GM18498 (cell line): ENCODE data around the gene OSBPL5.
A peak's percentile ranks its signal among the peaks of the same experiment; 100 is the strongest.

Source experiments
- ATAC-seq: cut with Tn5 transposase; IDR thresholded peaks from one replicate; pipeline ENCODE4 v1.9.1; 2021; ENCODE audit warnings: mild to moderate bottlenecking, moderate library complexity; ENCODE audit not compliant: unreplicated experiment

OSBPL5 gene

DNA sequence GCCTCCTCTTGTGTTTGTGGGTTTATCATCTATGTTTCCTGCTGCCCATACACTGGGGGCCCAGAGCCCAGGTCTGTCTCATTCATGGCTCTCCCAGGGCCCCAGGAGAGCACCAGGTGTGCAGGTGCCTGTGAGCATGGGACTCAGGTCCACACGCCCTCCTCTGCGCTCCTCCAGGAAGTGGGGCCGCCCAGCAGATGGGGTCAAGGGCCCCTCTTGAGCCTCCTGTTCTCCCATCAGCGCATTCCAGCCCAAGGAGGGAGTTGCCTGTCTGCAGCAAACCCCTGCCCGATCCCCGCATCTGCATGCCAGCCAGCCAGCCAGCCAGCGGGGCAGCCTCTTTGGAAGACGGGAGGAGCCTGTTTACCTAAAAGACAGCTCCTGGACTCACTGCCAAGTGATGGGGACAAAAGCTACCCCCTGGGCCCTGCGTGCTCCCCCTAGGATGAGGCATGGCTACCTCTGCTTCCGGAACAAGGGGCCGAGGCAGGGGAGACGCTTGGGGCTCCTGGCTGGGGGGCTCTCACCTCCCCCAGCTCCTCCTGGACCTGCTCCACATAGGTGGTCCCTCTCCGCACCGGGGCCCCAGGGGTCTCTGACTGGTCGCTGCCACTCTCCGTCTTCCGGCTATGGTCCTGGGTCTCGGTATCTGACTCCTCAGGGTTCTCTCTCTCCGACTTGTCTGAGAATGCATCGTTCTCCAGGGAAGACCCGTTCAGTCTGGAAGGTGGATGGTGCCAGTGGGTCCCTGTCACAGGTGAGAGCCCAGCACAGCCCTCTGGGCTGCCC, 58.2 kb downstream of the OSBPL5 start:
- no peak for ATAC-seq

DNA sequence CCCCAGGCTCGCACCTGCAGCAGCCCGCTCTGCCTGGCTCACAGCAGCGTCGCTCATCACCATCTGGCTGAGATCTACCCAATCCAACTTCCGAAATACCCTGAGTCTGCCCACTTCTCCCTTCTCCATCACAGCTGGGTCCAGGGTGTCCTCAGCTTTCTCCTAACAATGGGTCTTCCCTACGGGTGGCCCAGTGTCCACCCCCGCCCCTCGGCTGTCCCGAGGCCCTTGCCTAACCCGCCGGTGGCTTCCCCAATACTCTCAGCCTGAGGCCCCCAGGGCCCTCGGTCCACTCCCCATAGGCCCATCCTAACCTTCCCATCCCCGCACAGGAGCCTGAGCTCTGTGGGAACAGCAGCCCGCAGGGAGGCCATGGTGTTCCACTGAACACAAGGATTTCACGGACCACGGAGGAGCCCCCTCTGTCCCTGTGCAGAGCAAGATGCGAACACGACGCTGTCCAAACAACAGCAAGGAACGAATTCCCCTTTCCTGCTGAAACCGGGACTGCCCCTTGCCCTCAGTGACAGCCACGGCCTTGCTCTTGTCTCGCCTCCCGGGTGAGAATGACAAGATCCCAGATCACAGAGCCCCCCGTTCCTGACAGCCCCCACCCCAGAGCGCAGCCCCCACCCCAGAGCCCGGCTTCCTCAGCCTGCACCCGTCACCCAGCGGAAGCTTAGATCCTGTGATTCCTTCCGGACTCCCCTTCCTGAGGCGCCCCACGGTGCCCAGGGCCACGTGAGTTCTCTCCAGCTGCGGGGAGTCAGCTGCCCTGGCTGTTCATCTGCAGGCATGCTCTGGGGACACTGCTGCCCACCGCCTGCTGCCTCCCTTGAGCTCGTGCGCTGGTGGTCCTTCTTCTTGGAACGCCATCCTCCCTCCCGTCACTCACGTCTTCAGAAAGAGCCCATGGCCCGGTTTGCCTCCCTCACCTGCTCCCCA, 59.0 kb downstream of the OSBPL5 start:
- no peak for ATAC-seq

DNA sequence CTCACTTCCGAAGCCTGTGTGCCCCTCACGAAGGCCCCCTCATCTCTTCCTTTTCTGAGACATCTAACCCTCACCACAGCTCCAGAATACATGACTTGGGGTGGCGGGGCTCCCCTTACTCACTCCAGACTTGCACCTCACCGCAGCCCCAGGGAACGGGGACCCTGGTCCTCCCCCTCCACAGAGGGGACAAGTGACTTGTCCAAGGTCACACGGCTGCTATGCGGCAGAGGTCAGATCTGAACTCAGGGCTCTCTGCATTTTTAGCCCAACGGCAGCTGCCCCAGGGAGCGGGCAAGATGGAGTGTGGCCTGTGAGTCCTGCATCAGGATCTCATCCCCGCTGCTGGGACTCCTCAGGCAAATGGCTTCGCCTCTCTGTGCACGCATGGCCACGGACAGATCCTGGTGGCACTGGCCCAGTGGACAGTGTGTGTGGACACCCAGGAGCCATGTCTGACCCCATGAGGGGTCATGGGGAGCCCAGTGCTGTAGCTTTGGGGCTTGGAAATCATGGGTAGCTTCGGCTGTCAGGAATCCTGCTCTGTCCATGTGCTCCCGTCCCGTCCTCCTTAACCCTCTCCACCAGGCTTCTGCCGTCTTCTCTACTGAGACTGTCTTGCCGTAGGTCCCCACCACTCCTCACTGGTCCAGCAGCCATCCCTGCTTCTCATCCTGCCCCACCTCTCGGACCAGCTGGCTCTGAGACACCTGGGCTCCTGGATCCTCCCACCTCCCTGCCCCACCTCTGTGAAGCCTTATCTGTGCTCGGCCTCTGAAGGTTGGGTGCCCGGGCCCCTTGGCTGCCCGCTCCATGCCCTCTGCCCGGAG, 59.9 kb downstream of the OSBPL5 start:
- ATAC-seq: no peak

- ATAC-seq: no peak
These were observed 60.9 kb downstream of the OSBPL5 start for GRCh38 chr11:3104051-3104714.

DNA sequence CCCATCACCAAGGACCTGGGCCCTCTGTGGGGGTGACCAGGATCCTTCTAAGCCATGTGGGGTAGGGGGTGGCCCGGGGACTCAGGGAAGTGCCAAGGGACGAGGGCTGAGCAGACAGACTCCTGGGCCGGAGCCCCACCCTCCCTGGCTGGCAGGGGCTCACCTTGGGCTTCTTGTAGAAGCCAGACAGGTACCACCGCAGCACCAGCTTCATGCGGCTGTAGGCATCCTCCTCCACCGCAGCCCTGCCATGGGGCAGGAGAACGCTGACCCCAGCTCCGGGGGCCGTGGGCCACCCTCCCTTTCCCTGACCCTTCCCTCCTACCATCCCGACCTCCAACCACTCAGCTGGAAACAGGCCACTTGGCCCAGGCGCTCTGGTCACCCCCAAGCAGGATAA, 62.0 kb downstream of the OSBPL5 start:
- no peak for ATAC-seq

GRCh38 chr11:3102641-3102921, 62.5 kb downstream of the OSBPL5 start:
- no peak for ATAC-seq

DNA sequence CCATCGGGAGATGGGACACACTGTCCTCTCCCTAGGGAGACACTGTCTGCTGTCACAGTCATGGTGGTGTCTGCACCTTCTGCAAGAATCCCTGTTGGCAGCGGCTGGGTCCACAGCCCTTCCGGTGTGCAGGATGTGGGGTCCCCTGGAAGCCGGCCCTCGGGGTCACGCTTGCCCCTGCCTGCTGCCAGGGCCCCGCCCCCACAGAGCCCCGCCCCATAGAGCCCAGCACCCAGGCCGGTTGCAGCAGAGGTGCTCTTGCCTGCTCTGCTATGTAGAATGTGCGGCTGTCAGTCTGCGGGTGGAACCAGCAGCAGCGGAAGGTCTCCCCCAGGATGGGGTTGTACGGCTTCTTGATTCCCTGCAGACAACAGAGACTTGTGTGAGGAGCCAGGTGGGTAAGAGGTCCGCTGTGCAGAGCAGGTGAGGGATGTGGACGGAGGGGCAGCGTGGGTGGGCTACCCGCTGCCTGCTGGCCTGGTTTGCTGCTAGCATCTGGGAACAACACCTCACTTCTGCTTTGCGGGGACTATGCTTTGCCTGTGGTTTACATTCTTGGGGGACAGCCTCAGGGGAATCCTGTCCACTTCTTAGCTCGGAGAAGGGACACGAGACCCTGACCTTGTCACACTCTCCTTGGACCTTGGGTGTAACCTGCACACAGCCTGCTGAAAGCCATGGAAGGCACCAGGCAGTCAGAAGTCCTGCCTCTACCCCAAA, 63.0 kb downstream of the OSBPL5 start:
- no peak for ATAC-seq

DNA sequence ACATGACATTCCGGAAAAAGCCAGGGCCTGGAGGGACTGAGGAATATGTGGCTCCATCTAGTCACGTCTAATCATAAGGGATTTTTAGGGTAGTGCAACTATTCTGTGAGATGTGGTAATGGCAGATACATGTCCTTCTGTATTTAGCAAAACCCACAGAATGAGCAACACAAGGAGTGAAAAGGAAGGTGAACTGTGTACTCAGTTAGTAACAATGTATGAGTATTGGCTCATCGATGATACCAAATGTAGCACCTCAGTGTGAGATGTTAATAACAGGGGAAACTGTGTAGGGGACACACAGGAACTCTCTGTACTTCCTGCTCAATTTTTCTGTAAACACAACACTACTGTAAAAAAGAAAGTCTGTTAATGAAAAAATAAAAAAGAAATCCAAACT, 65.9 kb downstream of the OSBPL5 start:
- no peak for ATAC-seq

GRCh38 chr11:3096909-3097530, 68.1 kb downstream of the OSBPL5 start:
- ATAC-seq: no peak

DNA sequence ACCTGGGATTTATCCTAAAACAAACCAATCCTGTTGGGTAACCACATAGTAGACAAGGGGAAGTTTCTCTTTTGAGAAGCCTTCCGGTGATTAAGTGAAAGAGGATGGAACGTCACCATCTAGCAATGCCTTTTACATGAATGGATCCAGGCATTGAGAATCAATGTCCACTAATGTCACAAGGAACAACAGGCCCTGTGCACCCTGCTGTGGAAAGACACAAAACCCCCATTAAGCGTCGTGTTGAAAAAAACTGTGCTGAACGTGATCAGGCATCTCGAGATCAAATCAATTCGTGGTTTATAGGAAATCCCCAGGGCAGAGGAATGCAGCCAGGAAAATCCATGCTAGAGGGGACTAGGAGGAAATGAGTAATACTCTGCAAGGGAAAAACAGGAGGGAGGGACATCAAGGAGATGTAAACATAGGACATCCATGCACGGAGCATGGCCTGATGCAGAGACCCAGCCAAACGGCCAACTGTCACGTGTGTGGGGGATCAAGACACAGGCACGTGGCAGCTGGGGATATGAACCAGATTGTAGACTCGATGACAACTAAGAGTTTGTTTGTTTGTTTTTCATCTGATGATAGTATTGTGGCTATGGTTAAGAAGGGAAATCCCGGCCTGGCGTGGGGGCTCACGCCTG, 69.3 kb downstream of the OSBPL5 start:
- no peak for ATAC-seq

DNA sequence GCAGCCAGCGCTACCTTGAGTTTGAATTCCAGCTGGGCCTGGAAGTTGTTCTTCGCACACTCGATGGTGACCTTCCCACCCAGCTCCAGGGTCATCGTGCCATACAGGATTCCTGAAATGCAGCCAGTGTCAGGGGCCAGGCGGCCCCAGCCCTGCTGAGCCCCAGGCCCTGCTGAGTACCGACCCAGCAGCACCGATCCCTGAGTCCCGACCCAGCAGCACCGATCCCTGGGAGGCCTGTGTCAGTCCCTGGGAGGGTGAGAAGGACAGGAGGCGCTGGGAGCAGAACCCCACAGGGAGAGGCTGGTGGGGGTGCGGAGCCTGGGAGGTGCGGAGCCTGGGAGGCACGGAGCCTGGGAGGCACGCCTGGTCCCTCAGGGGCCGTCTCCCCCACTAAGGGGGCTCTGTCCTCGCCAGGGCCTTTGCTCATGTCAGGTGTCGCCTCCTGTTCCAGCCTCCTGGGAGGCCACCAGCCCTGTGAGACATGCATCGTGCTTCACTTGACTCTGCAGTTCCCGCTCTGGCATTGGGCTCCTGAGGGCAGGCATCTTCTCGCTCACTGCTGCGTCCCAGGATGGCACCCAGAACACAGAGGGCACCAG, 70.8 kb downstream of the OSBPL5 start:
- no peak for ATAC-seq

DNA sequence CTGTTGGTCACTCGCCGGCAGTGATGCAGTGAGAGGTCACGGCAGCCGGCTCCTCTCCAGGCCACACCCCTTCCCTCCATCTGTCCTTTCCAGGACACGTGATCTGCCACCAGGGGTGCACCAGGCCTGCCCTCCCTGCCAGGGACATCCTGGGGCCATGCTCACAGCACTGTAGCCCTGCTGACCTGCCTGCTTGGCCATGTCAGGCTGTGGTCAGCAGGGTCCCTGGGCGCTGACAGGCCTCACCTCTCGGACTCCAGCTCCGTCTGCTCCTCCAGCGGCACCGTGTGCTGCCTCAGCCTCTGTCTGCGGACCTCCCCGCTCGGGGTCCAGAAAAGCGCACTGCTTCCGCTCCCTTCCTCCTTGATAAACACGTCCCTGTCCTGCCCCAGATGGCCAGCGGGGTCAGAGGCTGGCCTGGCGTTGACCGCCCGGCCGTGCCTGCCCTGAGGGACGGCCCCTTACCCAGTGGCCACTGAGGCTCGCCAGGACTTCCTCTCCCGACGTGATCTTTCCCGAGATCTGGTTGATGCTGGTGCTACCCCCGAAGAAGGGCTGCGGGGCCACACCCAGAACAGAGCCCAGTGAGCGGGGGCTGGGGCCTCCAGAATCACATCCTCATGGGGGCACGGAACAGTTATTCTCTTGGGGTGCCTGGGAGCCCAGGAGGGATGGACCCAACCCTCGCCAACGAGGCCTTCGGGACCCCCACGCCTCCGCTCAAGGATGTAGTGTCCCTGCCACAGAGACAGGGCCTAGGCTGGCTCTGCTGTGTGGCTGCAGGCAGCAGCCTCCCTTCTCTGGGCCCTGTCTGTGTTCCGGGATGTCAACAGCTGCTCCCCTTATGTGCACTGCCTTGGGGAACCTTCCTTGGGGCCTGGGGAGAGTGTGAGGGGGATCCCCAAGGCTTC, 71.6 kb downstream of the OSBPL5 start:
- ATAC-seq: no peak

DNA sequence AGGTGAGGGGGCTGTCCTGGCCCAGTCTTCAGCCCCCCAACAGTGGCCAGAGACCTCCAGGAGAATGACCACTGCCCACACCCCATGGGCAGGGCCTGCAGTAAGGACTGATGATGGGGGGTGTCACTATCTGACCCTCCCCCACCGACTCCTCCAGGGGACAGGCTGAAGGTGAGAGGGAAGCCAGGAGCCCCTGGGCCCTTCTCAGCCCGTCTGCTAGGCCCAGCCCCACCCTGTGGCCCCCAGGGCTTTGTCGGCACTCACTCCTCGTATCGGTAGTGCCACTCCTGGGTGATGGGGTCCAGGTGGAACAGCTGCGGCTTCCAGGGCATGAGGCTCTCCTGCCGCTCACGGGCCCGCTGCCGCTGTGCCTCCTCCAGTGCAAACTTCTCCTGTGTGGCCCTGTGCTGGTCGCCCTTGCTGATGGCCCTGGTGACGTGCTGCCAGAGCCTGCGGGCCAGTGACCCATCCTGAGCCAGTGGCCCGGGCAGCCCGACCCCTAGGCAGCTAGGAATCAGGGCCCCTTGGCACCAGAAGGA, 72.4 kb downstream of the OSBPL5 start:
- no peak for ATAC-seq

DNA sequence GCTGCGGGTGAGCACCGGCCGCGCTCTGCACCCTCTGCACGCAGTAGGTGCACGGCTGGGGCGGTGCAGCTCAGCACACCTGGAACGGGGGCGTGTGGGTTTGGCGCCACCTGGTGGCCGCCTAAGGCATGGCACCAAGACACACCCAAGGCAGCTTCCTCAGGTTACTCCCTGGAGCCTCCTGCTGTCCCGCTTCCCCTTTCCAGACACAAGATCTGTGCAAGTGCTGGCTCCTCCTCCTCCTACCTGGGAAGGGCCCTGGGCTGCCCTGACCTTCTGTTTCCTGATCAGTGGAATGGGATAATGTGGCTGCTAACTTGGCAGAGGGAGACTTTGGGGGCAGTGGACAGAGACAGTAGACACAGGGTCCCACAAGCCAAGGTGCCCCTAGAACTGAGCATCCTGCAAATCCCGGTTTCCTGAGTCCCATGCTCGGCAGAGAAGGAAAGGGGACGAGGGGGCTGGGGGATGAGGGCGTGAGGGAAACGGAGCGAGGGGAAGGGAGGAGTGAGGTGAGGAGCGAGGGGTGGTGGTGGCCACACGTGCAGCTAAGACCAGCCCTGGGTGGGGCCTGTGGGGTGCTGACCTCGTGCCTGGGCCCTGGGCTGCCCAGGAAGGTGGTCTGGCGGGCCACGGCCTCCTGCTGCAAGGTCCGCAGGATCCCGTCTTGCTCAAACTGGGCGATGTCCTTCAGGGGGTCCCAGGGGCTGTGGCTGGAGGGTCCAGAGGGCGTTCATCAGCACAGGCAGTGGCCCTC, 73.1 kb downstream of the OSBPL5 start:
- ATAC-seq: peak; percentile 76

DNA sequence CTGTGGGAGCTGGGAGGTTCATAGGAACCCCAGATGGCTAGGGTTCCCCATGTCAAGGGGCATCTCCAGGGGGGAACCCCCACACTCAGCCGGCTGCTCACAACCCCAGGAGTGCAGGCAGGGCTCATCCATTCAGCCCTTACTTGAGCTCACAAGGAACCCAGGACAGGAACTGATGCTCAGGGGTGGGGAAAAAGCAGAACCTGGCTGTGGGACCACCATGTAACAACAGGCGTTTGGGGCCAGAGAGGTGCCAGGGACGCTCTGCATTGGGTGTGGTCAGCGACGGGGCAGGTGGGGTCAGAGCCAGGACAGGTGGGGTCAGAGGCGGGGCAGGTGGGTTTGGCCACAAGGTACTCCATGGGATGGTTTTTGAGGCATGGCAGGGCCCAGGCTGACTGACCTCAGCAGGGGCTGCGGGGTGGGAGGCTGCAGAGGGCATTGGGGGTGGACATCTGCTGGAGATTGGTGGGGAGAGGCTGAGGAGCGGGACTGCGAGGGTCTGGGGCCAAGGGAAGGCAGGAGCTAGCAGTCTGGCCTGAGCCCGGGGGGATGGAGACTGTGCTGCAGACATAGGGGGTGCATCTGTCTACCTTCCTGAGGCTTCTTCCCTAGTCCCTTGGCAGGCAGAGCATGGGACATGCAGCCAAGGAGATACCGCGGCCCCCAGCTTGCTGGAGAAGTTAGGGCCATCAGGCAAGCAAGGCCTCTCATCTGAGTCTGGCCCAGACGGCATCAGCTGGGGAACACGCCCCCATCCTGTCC, 73.8 kb downstream of the OSBPL5 start:
- ATAC-seq: no peak
